HG02759 (cell line): ENCODE measurements around the gene IL3.

Experiments used
- ATAC-seq: cut with Tn5 transposase; IDR thresholded peaks from one replicate; pipeline ENCODE4 v1.9.1; 2021; ENCODE audit warnings: mild to moderate bottlenecking, moderate library complexity; ENCODE audit not compliant: unreplicated experiment

IL3 gene

GRCh38 chr5:132025403-132025971, 35.0 kb upstream of the IL3 start:
- ATAC-seq = no peak

GRCh38 chr5:132026516-132027008, 33.9 kb upstream of the IL3 start:
- no peak for ATAC-seq

GRCh38 chr5:132027027-132027426, 33.4 kb upstream of the IL3 start:
- ATAC-seq = no peak

GRCh38 chr5:132029609-132030330, 30.7 kb upstream of the IL3 start:
- no peak for ATAC-seq

GRCh38 chr5:132030610-132031009, 29.8 kb upstream of the IL3 start:
- ATAC-seq = no peak

GRCh38 chr5:132032196-132032595, 28.3 kb upstream of the IL3 start:
- no peak for ATAC-seq

GRCh38 chr5:132033122-132033521, 27.3 kb upstream of the IL3 start:
- ATAC-seq = no peak

- ATAC-seq = no peak
Measured at GRCh38 chr5:132037353-132037752, 23.1 kb upstream of the IL3 start.

GRCh38 chr5:132044207-132044606, 16.2 kb upstream of the IL3 start:
- no peak for ATAC-seq

GRCh38 chr5:132046880-132047299, 13.6 kb upstream of the IL3 start:
- no peak for ATAC-seq

- no peak for ATAC-seq
Measured at GRCh38 chr5:132049093-132049492, 11.4 kb upstream of the IL3 start.

GRCh38 chr5:132049559-132049958, 10.9 kb upstream of the IL3 start:
- ATAC-seq = no peak

- no peak for ATAC-seq
Measured at GRCh38 chr5:132050136-132050535, 10.3 kb upstream of the IL3 start.

- ATAC-seq = no peak
Measured at GRCh38 chr5:132050661-132051552, 9.5 kb upstream of the IL3 start.

GRCh38 chr5:132052520-132052919, 7.9 kb upstream of the IL3 start:
- ATAC-seq = no peak

- no peak for ATAC-seq
Measured at GRCh38 chr5:132053483-132053882, 7.0 kb upstream of the IL3 start.

- no peak for ATAC-seq
Measured at GRCh38 chr5:132054031-132054696, 6.3 kb upstream of the IL3 start.

- ATAC-seq = no peak
Measured at GRCh38 chr5:132054697-132055440, 5.6 kb upstream of the IL3 start.

GRCh38 chr5:132055441-132055807, 5.0 kb upstream of the IL3 start:
- ATAC-seq = no peak

- no peak for ATAC-seq
Measured at GRCh38 chr5:132055808-132056609, 4.4 kb upstream of the IL3 start.
